WTC11 (cell line): ENCODE data around the gene NLE1. TPM values are rescaled to one million over a fixed set of nuclear protein-coding genes. Genes with fewer than 3 reads are reported as not detected.

Source experiments
- ATAC-seq: fragments of 200-7000 bp; cut with Tn5 transposase; 2 replicates; pipeline ENCODE4 v1.10.0; 2021; ENCODE audit warnings: mild to moderate bottlenecking, moderate library complexity
- Bru-seq: library from RNA; stranded (reverse); fragments of 400-500 nt; gene quantifications from one replicate; lab custom pipeline; 2021; lab: Mats Ljungman, UMichigan
- CTCF ChIA-PET: fragments of 300-600 bp; sonication (Branson Sonifier 250); formaldehyde crosslinking; loops from one replicate; lab custom pipeline; 2021; ENCODE audit warnings: antibody characterized with exemption; lab: Charles Lee
- POLR2A ChIA-PET: fragments of 350-600 bp; sonication (Branson Sonifier 250); formaldehyde crosslinking; loops from one replicate; lab custom pipeline; 2021; ENCODE audit warnings: antibody characterized with exemption; lab: Charles Lee
- DNase-seq: peaks from one replicate; pipeline ENCODE4 v3.0.0; 2021; ENCODE audit warnings: low spot score
- H3K27ac Mint-ChIP-seq: 2 replicates; pipeline ENCODE4 v1.8.0; 2021; ENCODE audit warnings: mixed read lengths
- H3K27me3 Mint-ChIP-seq: 2 replicates; pipeline ENCODE4 v1.8.0; 2021; ENCODE audit warnings: low read depth, mild to moderate bottlenecking, moderate library complexity, mixed read lengths
- H3K36me3 Mint-ChIP-seq: 2 replicates; pipeline ENCODE4 v1.8.0; 2021; ENCODE audit warnings: mixed read lengths
- H3K4me1 Mint-ChIP-seq: 2 replicates; pipeline ENCODE4 v1.8.0; 2022; ENCODE audit warnings: mixed read lengths
- H3K4me3 Mint-ChIP-seq: 2 replicates; pipeline ENCODE4 v1.8.0; 2021; ENCODE audit warnings: mild to moderate bottlenecking, moderate library complexity, mixed read lengths
- H3K9me3 Mint-ChIP-seq: 2 replicates; pipeline ENCODE4 v1.8.0; 2021; ENCODE audit warnings: mixed read lengths
- CBFB ChIP-seq: sonication (generic); formaldehyde crosslinking; IDR thresholded peaks from 2 replicates; pipeline ENCODE4 v1.8.1; 2022; ENCODE audit warnings: mild to moderate bottlenecking, low read depth, missing genetic modification reagents
- CREB1 ChIP-seq: sonication (generic); formaldehyde crosslinking; IDR thresholded peaks from 2 replicates; pipeline ENCODE4 v1.8.0; 2023; ENCODE audit warnings: mild to moderate bottlenecking, missing genetic modification reagents
- ERG ChIP-seq: fragments of 250-450 bp; sonication (Bioruptor Pico); IDR thresholded peaks from 2 replicates; pipeline ENCODE4 v1.8.0; 2021; ENCODE audit warnings: mild to moderate bottlenecking
- GTF2I ChIP-seq: fragments of 250-450 bp; sonication (Bioruptor Pico); conservative IDR thresholded peaks from 2 replicates; pipeline ENCODE4 v1.4.0; 2021; ENCODE audit warnings: mild to moderate bottlenecking
- JAZF1 ChIP-seq: fragments of 250-450 bp; sonication (Bioruptor Pico); IDR thresholded peaks from 2 replicates; pipeline ENCODE4 v1.9.0; 2021; ENCODE audit warnings: moderate library complexity, mild to moderate bottlenecking, inconsistent platforms
- KAT7 ChIP-seq: sonication (generic); formaldehyde crosslinking; IDR thresholded peaks from 2 replicates; pipeline ENCODE4 v1.8.1; 2023; ENCODE audit warnings: missing genetic modification reagents, mild to moderate bottlenecking, borderline replicate concordance
- MAX ChIP-seq: sonication (generic); formaldehyde crosslinking; IDR thresholded peaks from 2 replicates; pipeline ENCODE4 v1.8.0; 2022; ENCODE audit warnings: mild to moderate bottlenecking, missing genetic modification reagents
- NR1H2 ChIP-seq: sonication (generic); formaldehyde crosslinking; IDR thresholded peaks from 2 replicates; pipeline ENCODE4 v1.9.0; 2021; ENCODE audit warnings: mild to moderate bottlenecking, moderate library complexity, missing genetic modification reagents
- OVOL2 ChIP-seq: fragments of 250-450 bp; sonication (Bioruptor Pico); IDR thresholded peaks from 2 replicates; pipeline ENCODE4 v1.9.0; 2021; ENCODE audit warnings: mild to moderate bottlenecking, borderline replicate concordance
- SOX15 ChIP-seq: fragments of 250-450 bp; sonication (Bioruptor Pico); IDR thresholded peaks from 2 replicates; pipeline ENCODE4 v1.9.0; 2021; ENCODE audit warnings: mild to moderate bottlenecking
- ZBTB21 ChIP-seq: sonication (generic); formaldehyde crosslinking; IDR thresholded peaks from 2 replicates; pipeline ENCODE4 v1.8.1; 2023; ENCODE audit warnings: mild to moderate bottlenecking, missing genetic modification reagents, borderline replicate concordance
- ZMAT4 ChIP-seq: fragments of 250-450 bp; sonication (Bioruptor Pico); IDR thresholded peaks from 2 replicates; pipeline ENCODE4 v1.9.0; 2021; ENCODE audit warnings: mild to moderate bottlenecking
- ZNF121 ChIP-seq: sonication (generic); formaldehyde crosslinking; IDR thresholded peaks from 2 replicates; pipeline ENCODE4 v1.8.0; 2023; ENCODE audit warnings: missing genetic modification reagents
- ZNF416 ChIP-seq: fragments of 250-450 bp; sonication (Bioruptor Pico); IDR thresholded peaks from 2 replicates; pipeline ENCODE4 v1.9.0; 2021; ENCODE audit warnings: mild to moderate bottlenecking, inconsistent platforms
- ZNF425 ChIP-seq: fragments of 250-450 bp; sonication (Bioruptor Pico); conservative IDR thresholded peaks from 2 replicates; pipeline ENCODE4 v1.9.0; 2021; ENCODE audit warnings: mild to moderate bottlenecking
- long read RNA-seq, 3 experiments: library from RNA in 1 of 3; library from capped mRNA in 1 of 3; library from polyadenylated mRNA in 1 of 3; unstranded in 2 of 3; stranded (forward) in 1 of 3; transcript quantifications; one replicate each; pipeline ENCODE4 v2.0.0, GENCODE V29; 2021
- total RNA-seq: library from RNA; stranded (reverse); gene quantifications from 3 replicates; pipeline ENCODE4 v1.2.3, GENCODE V29; 2021
- TF ChIP-seq, protein P1 (sequence below): sonication (generic); formaldehyde crosslinking; conservative IDR thresholded peaks from 2 replicates; pipeline ENCODE4 v1.8.1; 2023; ENCODE audit warnings: mild to moderate bottlenecking, low read depth, missing genetic modification reagents, moderate library complexity
- TF ChIP-seq, protein P2 (sequence below): sonication (generic); formaldehyde crosslinking; IDR thresholded peaks from 2 replicates; pipeline ENCODE4 v1.8.1; 2023; ENCODE audit warnings: mild to moderate bottlenecking, missing genetic modification reagents, moderate library complexity
- TF ChIP-seq, protein P3 (sequence below): sonication (generic); formaldehyde crosslinking; conservative IDR thresholded peaks from 2 replicates; pipeline ENCODE4 v1.8.1; 2022; ENCODE audit warnings: mild to moderate bottlenecking, missing genetic modification reagents
- TF ChIP-seq, protein P4 (sequence below): sonication (generic); formaldehyde crosslinking; IDR thresholded peaks from 2 replicates; pipeline ENCODE4 v1.8.1; 2023; ENCODE audit warnings: mild to moderate bottlenecking, moderate library complexity, missing genetic modification reagents
- TF ChIP-seq, protein P5 (sequence below): sonication (generic); formaldehyde crosslinking; IDR thresholded peaks from 2 replicates; pipeline ENCODE4 v1.8.1; 2022; ENCODE audit warnings: mild to moderate bottlenecking, moderate library complexity, missing genetic modification reagents

NLE1 gene
- 44.7 to 52.2 TPM (median 51.0 TPM) in 3 replicates for total RNA-seq
- Bru-seq, nascent RNA = percentile 85 among the genes with signal in this experiment
- long read RNA-seq, experiment 1, full-length matches to known transcripts = 113 of 154 reads
- long read RNA-seq, experiment 1, partial matches to known transcripts = 14 of 154 reads
- long read RNA-seq, experiment 1, other reads (novel, unspliced or antisense) = 27 of 154 reads
- long read RNA-seq, experiment 2, full-length matches to known transcripts = 22 of 71 reads
- long read RNA-seq, experiment 2, partial matches to known transcripts = 12 of 71 reads
- long read RNA-seq, experiment 2, other reads (novel, unspliced or antisense) = 37 of 71 reads
- long read RNA-seq, experiment 3, full-length matches to known transcripts = 43 of 63 reads
- long read RNA-seq, experiment 3, partial matches to known transcripts = 3 of 63 reads
- long read RNA-seq, experiment 3, other reads (novel, unspliced or antisense) = 17 of 63 reads

GRCh38 chr17:35141681-35142466 lies at the start of gene NLE1:
NLE1 (minus strand) TSS chr17:35142303; CDS start chr17:35142275, 28 bp downstream.
- H3K27ac Mint-ChIP-seq = no peak within 1 kb of the TSS
- peaks cover 25% of the 10 kb centered on the region for H3K36me3 Mint-ChIP-seq
- POLR2A ChIA-PET = interaction anchor here (0.7 kb wide), 2 partner anchors 19 to 968 kb away, joined by 4 to 5 read pairs; no protein-coding TSS in a partner anchor
- TF ChIP-seq, protein P1, sequence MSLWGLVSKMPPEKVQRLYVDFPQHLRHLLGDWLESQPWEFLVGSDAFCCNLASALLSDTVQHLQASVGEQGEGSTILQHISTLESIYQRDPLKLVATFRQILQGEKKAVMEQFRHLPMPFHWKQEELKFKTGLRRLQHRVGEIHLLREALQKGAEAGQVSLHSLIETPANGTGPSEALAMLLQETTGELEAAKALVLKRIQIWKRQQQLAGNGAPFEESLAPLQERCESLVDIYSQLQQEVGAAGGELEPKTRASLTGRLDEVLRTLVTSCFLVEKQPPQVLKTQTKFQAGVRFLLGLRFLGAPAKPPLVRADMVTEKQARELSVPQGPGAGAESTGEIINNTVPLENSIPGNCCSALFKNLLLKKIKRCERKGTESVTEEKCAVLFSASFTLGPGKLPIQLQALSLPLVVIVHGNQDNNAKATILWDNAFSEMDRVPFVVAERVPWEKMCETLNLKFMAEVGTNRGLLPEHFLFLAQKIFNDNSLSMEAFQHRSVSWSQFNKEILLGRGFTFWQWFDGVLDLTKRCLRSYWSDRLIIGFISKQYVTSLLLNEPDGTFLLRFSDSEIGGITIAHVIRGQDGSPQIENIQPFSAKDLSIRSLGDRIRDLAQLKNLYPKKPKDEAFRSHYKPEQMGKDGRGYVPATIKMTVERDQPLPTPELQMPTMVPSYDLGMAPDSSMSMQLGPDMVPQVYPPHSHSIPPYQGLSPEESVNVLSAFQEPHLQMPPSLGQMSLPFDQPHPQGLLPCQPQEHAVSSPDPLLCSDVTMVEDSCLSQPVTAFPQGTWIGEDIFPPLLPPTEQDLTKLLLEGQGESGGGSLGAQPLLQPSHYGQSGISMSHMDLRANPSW (CRISPR knock-in tag) = no peak
- TF ChIP-seq OVOL2 (CRISPR knock-in tag) = no peak
- TF ChIP-seq NR1H2 (CRISPR knock-in tag) = no peak
- TF ChIP-seq ZBTB21 (CRISPR knock-in tag) = peak; percentile 82; the same call in 1 of the 2 replicates
- 0 out of 2 replicates have a peak, but pooled peaks have one; percentile 50 for TF ChIP-seq CREB1 (CRISPR knock-in tag)
- TF ChIP-seq, protein P2, sequence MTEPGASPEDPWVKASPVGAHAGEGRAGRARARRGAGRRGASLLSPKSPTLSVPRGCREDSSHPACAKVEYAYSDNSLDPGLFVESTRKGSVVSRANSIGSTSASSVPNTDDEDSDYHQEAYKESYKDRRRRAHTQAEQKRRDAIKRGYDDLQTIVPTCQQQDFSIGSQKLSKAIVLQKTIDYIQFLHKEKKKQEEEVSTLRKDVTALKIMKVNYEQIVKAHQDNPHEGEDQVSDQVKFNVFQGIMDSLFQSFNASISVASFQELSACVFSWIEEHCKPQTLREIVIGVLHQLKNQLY (CRISPR knock-in tag) = no peak
- no peak for TF ChIP-seq ERG (CRISPR knock-in tag)
- 0 out of 2 replicates have a peak, but pooled peaks have one; percentile 96 for TF ChIP-seq KAT7 (CRISPR knock-in tag)
- TF ChIP-seq, protein P3, sequence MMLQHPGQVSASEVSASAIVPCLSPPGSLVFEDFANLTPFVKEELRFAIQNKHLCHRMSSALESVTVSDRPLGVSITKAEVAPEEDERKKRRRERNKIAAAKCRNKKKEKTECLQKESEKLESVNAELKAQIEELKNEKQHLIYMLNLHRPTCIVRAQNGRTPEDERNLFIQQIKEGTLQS (CRISPR knock-in tag) = no peak
- no peak for TF ChIP-seq JAZF1 (CRISPR knock-in tag)
- TF ChIP-seq ZNF425 (CRISPR knock-in tag) = no peak
- TF ChIP-seq ZMAT4 (CRISPR knock-in tag) = no peak
- TF ChIP-seq, protein P4, sequence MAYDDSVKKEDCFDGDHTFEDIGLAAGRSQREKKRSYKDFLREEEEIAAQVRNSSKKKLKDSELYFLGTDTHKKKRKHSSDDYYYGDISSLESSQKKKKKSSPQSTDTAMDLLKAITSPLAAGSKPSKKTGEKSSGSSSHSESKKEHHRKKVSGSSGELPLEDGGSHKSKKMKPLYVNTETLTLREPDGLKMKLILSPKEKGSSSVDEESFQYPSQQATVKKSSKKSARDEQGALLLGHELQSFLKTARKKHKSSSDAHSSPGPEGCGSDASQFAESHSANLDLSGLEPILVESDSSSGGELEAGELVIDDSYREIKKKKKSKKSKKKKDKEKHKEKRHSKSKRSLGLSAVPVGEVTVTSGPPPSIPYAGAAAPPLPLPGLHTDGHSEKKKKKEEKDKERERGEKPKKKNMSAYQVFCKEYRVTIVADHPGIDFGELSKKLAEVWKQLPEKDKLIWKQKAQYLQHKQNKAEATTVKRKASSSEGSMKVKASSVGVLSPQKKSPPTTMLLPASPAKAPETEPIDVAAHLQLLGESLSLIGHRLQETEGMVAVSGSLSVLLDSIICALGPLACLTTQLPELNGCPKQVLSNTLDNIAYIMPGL (CRISPR knock-in tag) = peak; percentile 98
- no peak for TF ChIP-seq ZNF416 (CRISPR knock-in tag)
- TF ChIP-seq, protein P5, sequence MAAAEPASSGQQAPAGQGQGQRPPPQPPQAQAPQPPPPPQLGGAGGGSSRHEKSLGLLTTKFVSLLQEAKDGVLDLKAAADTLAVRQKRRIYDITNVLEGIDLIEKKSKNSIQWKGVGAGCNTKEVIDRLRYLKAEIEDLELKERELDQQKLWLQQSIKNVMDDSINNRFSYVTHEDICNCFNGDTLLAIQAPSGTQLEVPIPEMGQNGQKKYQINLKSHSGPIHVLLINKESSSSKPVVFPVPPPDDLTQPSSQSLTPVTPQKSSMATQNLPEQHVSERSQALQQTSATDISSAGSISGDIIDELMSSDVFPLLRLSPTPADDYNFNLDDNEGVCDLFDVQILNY (CRISPR knock-in tag) = peak; percentile 87
- TF ChIP-seq CBFB = no peak; the same call in 1 of the 2 replicates
- TF ChIP-seq MAX (CRISPR knock-in tag) = peak; percentile 99
- no peak for TF ChIP-seq ZNF121 (CRISPR knock-in tag)
- TF ChIP-seq GTF2I (CRISPR knock-in tag) = no peak
- TF ChIP-seq SOX15 (CRISPR knock-in tag) = no peak

More at GRCh38 chr17:35141681-35142466, at the start of gene NLE1:
- ATAC-seq (peak; percentile 90), DNase-seq (peak; percentile 89)
- H3K9me3 Mint-ChIP-seq = no peaks in the 10 kb centered on the region
- H3K27me3 Mint-ChIP-seq = no peaks in the 10 kb centered on the region; the same call in 1 of the 2 replicates
- CTCF ChIA-PET = interaction anchor here (0.6 to 1.5 kb wide), 7 partner anchors 9 to 392 kb away, joined by 3 to 13 read pairs (median 3); no protein-coding TSS in a partner anchor
- peak within 1 kb of the TSS; percentile 81 for H3K4me3 Mint-ChIP-seq
- H3K4me1 Mint-ChIP-seq = peaks cover 8% of the 10 kb centered on the region
